Skin epidermis (tissue), 12 donors: ENCODE results near the gene CDH23.

ENCODE experiments used
- H3K27ac ChIP-seq, 21 experiments: fragments of 200-600 bp; sonication (generic) in 11 of 21; one replicate each; pipeline ENCODE4 v1.5.0; 2020; ENCODE audit warnings: mild to moderate bottlenecking in 3 of 21, inconsistent platforms in 2 of 21, moderate library complexity in 2 of 21
- H3K4me3 ChIP-seq, 7 experiments: fragments of 200-600 bp; sonication (generic) in 2 of 7; one replicate each; pipeline ENCODE4 v1.5.0; 2020; ENCODE audit warnings: inconsistent platforms in 2 of 7, mild to moderate bottlenecking in 2 of 7, moderate library complexity in 1 of 7

Gene CDH23

GRCh38 chr10:71565284-71566000, 168.7 kb downstream of the CDH23 start:
- Histone ChIP-seq H3K4me3 (no peak overlapping the region), H3K27ac (no peak overlapping the region)

- H3K27ac ChIP-seq: no peak overlapping the region
- no peak overlapping the region for H3K4me3 ChIP-seq
These were observed 170.3 kb downstream of the CDH23 start for GRCh38 chr10:71567006-71567405.

- Histone ChIP-seq H3K4me3 (no peak overlapping the region), H3K27ac (no peak overlapping the region)
These were observed 172.3 kb downstream of the CDH23 start for GRCh38 chr10:71568896-71569492.

- Histone ChIP-seq H3K27ac (no peak overlapping the region), H3K4me3 (no peak overlapping the region)
These were observed 173.3 kb downstream of the CDH23 start for GRCh38 chr10:71569775-71570588.

- no peak overlapping the region for H3K4me3 ChIP-seq
- no peak overlapping the region for H3K27ac ChIP-seq
These were observed 174.9 kb downstream of the CDH23 start for GRCh38 chr10:71571460-71572175.

GRCh38 chr10:71572962-71573361, 176.2 kb downstream of the CDH23 start:
- no peak overlapping the region for H3K4me3 ChIP-seq
- H3K27ac ChIP-seq: no peak overlapping the region

- no peak overlapping the region for H3K4me3 ChIP-seq
- H3K27ac ChIP-seq: no peak overlapping the region
These were observed 177.1 kb downstream of the CDH23 start for GRCh38 chr10:71573562-71574518.

GRCh38 chr10:71575451-71575850, 178.7 kb downstream of the CDH23 start:
- Histone ChIP-seq H3K4me3 (no peak overlapping the region), H3K27ac (peak overlapping the region in 1 of 21 experiments; percentile 13)

- Histone ChIP-seq H3K4me3 (no peak overlapping the region), H3K27ac (peak overlapping the region in 1 of 21 experiments; percentile 13)
These were observed 179.4 kb downstream of the CDH23 start for GRCh38 chr10:71575934-71576801.

- Histone ChIP-seq H3K27ac (no peak overlapping the region), H3K4me3 (no peak overlapping the region)
These were observed 180.1 kb downstream of the CDH23 start for GRCh38 chr10:71576842-71577241.

- H3K27ac ChIP-seq: no peak overlapping the region
These were observed 180.6 kb downstream of the CDH23 start for GRCh38 chr10:71577345-71577744.

GRCh38 chr10:71578069-71578468, 181.3 kb downstream of the CDH23 start:
- Histone ChIP-seq H3K4me3 (no peak overlapping the region), H3K27ac (no peak overlapping the region)

More at GRCh38 chr10:71577345-71577744, 180.6 kb downstream of the CDH23 start:
- no peak overlapping the region for H3K4me3 ChIP-seq

GRCh38 chr10:71579668-71580067, 182.9 kb downstream of the CDH23 start:
- Histone ChIP-seq H3K27ac (no peak overlapping the region), H3K4me3 (no peak overlapping the region)

- H3K27ac ChIP-seq: no peak overlapping the region
- no peak overlapping the region for H3K4me3 ChIP-seq
These were observed 183.7 kb downstream of the CDH23 start for GRCh38 chr10:71580415-71580814.

- Histone ChIP-seq H3K4me3 (no peak overlapping the region), H3K27ac (no peak overlapping the region)
These were observed 184.2 kb downstream of the CDH23 start for GRCh38 chr10:71580926-71581325.

- no peak overlapping the region for H3K27ac ChIP-seq
- no peak overlapping the region for H3K4me3 ChIP-seq
These were observed 184.7 kb downstream of the CDH23 start for GRCh38 chr10:71581376-71581775.

GRCh38 chr10:71582019-71582418, 185.3 kb downstream of the CDH23 start:
- Histone ChIP-seq H3K4me3 (no peak overlapping the region), H3K27ac (no peak overlapping the region)
